Stimulated activated CD8-positive, alpha-beta memory T cell treated with anti-CD3 and anti-CD28 coated beads, Interleukin-7, amount 100 ng/mL, for 24 hours (primary cell): ENCODE results near the gene MST1R.
A peak's percentile ranks its signal among the peaks of the same experiment; 100 is the strongest.

Experiments used
- DNase-seq: peaks from one replicate; pipeline ENCODE4 v3.0.0-alpha.2; 2020; ENCODE audit warnings: low read depth

MST1R gene

DNA sequence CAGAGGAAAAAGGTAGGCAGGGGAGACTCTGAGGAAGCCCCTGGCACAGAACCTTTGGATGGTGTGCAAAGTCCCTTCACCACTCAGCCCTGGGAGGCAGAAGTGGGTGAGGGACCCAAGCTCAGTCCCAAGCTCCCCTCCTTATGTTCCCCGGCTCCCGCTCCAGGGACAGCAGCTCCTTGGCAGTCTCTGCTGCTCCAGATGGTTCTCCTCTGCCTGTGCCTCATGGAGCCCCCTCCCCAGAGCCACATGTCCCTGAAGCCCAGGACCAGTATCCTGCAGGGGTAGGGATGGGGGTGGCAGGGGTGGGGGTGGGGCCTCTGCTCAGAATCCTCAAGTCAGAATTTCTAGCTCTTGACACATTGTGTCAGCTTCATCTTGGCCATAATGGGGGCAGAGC, 26.0 kb downstream of the MST1R start:
- DNase-seq: no peak

DNA sequence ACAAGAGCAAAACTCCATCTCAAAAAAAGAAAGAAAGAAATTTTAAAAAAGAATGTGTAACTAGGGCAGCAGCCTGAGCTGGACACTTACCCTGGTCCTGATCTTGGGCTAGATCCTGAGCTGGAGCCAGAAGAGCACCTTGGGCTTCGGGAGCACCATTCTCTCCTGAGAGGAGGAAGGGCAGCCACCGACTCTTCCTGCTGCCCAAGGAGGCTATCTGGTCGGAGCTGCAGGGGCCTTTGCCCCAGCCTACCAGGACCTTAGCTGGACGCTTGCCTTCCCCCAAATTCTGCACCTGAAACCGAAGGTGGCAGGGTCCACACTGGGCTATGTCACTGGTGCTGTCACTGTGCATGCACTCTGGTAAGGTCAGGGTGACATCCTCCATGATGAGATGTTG, 27.1 kb downstream of the MST1R start:
- no peak for DNase-seq

DNA sequence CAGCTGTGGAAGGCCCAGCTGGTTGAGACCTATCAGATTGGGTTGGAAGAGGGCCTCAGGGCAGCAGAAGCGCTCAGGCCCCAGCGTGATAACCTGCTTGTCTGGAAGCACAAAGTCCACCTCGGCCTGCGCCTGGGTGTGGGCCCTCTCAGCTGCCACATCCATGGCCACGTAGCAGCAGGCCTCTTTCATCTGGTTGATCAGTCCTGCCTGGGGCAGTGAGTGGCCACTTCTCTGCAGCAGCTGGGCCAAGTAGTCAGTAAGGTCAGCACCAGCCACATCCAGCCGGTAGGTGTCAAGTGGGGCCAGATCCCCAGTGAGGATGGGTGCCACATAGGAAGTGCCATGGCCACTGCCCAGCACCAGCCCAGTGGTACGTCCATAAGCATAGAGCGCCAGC, 30.1 kb downstream of the MST1R start:
- no peak for DNase-seq

DNA sequence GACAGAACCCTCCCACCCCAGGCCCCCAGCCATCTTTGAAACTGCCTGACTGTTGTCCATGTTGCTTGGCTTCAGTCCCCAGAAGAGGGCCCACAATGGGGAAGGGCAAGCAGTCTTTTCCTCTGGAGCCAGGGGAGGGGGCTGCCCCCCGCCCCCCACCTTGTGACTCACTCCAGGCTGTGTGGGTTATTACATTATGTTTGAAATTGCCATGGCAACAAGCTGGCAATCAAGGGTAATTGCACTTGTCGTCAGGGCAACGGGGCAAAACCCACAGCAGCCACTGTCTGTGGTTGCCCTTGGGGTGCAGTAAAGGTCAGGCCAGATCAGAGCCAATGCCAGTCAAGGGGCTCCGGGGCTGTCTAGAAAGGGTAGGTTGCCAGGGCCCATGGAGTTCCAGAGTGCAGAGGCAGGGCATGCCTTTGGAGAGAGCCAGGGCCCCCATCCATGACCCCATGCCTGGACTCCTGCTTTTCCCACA, 30.8 kb downstream of the MST1R start:
- DNase-seq: no peak

DNA sequence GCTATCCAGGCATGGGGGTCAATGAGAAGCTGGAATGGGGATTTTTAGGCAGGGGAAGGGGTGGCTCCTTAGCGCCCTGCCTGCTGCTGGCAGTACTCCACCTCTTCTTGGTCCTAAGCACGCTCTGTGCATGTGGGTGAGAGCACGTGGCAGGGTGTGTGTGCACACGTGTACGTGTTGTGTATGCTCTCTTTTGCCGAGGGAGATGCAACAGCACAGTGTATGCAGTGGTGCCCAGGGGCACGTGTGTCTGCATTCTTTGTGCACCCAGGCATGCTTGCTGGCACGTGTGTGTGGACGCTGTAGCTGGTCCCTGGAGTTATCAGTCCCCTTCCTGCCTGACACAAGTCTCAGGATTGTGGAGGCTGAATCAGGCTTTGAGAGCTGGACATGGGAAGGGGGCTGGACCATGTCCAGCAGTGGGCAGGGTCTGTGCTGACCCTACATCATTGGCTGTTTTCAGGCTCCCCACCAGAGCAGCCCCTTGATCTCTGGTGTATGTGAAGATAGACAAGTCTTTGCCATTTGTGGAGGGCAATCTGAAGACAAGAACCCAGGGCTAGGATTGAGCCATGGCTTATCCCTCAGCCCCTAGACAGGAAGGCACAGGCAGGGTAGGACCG, 32.0 kb downstream of the MST1R start:
- no peak for DNase-seq

DNA sequence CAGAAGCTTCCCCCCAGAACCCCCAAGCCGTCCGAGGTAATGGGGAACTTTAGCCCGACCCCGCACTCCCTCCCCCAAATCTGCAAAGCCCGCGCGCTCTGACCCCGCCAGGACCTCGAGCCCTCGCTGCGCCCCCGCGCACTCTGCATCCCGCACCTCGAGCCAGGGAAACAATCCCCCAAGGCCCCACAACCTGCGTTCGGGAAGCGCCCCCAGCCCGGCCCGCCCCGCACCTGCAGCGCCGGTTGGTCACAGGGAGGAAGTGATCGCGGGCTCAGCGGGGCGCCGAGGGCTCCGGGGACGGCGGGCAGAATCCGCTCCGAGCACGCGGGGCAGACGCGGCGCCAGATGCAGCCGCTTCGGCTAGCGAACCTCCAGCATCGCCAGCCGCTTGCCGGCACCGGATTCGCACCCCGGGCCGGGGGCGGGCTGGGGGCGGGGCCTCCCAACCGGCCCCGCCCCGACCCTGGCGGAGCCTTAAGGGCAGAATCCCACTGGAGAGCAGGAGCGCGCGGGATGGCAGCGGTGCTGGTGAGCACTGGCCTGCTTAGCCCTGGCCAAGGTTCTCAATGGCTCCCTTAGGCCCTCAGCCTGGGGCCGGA, 34.0 kb downstream of the MST1R start, which contains the start of gene CAMKV:
Gene CAMKV, minus strand, starts transcription at position 382 of the 602 bp plus-strand sequence. CDS start 7,518 bp downstream, outside the sequence.
- no peak for DNase-seq

DNA sequence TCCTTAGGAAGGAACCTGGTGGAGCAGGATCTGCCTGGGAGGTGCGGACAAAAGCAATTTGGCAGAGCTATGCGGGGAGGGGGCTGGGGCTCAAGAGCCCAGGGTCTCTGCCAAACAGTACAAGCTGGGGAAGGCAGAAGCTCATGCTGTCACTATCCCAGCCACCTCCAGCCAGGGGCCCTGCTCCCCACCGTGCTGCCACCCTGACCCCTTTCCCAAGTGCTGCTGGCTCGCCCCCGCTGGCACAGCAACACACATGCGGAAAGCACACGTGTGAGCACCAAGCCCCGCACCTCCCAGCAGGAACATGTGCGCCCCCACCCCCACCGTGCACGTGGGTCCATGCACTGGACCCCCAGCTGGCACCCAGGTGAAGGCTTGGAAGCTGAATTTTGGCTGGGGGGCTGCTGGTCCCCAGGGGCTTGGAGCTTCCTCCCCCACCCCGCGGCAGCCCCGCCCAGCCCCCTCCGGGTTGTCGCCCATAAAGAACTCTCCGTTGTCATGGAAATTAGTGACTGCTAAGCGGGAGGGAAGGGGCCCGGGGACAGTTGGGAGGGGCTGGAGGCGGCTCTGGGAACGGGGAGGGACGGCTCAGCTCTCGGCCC, 34.7 kb downstream of the MST1R start:
- no peak for DNase-seq

DNA sequence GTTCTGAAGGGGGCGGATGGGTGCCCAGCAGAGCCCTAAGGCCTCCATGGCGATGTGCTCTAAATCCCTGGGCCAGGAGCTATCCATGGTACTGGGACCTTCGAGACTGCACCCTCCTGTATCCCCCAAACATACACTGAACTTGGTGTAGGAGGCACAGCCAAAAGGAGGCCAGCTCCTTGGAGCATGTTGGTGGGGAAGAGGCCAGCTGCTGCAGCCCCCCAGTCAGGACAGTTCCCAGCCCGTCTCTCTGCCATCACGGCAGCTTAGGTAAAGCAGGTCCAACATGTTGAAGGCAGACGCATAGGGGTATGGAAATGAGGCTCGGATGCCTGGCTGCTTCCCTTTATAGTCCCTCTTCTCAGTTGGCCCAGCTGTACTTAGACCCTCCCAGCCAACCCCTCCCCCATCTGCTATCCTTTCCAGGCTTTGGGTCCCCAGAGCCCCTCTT, 35.8 kb downstream of the MST1R start:
- DNase-seq: no peak

DNA sequence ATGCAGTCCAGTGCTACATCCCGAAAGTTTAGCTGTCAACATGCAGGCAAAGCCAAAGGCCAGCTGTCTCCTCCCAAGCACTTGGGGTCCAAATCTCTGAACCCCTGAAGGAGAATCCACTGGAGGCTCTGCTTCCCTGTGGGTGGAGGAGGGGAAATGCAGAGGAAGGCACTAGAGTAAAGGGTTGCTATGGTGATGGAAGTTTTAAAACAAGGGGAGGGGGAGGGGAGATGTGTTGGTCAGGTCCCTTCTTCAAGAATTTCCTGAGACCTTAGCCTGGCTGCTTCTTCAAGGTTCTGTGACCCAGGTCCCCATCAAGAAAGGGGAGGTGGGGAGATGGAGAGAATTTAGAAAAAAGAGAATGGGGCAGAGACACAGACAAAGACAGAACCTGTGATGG, 36.3 kb downstream of the MST1R start:
- no peak for DNase-seq

DNA sequence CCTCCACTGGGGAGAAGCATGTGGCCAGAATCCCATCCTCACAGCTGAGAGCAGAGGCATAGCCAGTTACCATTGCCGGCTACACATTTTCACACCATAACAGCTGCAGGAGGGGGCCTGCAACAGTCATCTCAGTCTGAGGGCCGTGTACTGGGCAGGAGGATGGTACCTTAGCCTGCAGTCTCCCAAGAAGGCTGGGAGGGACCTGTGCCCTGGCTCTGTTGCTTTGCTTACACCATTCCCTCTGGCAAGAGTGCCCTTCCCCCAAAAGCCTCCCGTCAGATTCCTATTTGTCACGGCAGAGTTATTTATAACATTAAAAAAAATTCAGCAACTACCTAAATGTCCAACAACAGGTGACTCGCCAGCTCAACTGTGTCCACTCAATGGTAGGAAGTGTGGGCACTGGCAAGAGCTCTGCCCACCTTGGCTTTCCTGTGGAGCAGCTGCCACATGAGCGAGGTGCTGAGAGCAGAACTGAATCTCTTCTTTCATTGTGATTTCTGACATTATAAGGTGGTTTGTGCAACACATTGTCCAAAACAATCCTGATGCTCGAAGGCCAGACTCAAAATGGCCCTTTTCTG, 38.4 kb downstream of the MST1R start:
- DNase-seq: no peak

DNA sequence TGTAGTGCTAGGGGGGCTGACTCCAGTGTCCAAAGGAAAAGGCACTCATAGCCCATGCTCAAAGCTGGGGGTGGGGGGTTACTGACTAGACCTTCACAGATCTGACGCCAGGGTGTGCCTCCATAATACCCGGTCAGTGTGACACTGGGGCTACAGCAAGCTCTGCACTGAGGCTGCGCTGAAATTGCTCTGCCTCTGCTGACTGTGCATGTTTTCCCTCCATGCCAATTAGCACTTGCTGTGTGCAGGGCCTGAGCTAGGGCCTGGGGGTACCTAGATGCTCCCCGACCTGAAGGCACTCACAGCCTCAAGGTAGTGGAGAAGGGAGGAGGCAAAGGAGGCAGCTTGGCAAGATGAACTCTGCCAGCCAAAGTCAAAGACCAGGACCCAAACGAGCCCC, 39.2 kb downstream of the MST1R start:
- no peak for DNase-seq

DNA sequence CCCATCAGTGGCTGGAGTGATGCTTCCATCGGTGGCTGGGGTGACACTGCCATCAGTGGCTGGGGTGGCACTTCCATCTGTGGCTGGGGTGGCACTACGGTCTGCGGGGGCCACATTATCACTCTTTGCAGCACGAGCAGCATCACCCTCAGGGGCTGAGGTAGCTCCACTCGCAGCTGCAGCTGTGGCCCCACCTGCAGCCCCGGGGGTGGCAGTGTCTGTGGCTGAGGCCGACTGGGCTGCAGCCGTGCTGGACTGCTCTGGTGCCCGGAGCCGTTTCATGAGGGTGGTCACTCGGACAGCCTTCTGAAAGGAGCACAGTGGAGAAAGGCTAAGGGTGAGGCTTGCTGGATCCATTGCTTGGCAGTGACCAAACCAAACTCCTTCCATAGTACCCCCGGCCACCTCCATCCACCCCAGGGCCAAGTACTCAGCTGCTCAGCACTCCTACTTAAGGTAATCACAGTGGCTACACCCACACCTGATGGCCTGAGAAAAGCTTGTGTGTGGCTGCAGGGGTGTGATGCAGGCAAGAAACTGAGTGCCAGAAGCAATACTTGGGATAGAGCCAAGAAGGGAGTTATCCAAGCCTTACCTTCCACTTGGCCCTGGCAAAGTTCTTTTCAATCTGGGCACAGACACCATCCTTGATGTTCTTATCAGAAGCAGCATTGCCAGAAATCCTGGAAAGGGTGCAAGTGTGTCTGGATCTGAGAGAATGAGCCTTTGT, 43.9 kb downstream of the MST1R start:
- DNase-seq: no peak

DNA sequence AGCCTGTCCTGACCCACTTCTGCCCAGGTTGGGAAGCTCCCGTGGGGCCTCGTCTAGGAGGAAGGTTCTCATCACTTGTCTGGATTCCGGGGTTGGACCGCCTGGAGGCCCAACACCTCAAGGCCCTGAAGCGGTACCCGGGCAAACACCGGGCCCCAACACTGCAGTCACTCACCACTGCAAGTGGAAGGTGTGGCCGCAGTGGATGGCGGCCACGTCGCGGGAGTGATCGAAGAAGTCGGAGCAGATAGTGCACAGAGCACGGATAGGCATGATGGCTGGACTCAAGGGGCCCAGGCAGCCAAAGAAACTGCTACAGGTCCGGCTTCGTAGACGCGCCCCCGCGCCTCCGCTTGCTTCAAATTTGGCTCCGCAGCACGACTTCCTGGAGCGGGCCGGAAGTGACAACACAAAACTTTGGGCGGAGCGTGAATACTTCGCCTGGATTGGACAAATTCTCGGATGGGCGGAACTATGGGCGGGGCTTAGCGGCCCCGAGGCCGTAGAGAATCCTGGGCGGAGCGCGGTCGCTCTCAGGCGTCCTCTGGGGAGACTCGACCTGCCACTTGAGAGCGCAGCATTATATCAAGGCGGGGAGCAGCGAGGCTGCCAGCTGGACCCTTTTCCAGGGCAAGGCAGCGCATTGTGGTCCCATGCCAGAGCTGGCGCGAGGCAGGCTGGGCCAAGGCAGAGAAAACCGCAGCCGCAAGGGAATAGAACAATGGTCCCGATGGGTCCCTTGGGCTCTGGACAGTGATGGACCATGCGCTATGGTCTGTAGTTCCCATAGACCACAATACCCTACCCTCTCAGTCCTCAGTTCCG, 47.3 kb downstream of the MST1R start, which contains the start of gene TRAIP:
Gene TRAIP, minus strand, starts transcription at position 384 of the 825 bp plus-strand sequence. Its CDS starts 111 bp downstream, at position 273.
- peak; percentile 87 for DNase-seq

DNA sequence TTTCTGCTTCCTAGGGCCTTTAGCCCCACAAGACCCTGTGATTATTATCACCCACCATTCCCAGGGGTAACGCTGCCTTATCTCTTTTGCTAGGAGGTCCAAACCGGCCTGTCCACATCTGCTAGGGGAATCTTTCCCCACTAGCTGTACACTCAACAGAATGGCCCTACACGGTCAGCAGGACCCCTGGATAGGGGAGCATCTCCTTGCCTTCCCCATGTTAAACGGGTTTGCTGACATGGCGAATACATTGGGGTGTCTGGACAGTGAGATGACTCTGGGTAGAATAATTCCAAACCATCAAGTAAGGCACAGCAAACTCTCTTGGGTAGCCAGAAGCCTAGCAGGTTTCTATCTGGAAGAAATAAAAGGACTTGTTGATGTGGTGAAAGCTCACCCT, 48.0 kb downstream of the MST1R start:
- DNase-seq: no peak

DNA sequence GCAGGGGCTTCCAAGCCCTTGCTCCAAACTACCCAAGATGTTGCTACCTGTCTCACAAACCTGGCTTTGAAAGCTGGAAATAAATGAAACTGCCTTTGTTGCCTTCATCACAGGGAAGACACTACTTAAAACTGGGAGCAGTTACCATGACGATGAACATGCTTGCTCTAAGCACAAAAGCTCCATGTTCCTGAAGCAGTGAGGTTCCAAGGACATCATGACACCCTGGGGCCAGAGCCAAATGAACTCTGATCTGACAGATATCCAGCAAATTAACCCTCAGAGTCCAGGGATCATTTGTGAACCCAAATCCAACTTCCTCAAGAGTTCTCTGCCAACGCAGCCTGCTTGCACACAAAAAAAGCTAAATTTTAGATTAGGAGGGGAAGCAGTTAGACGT, 58.0 kb downstream of the MST1R start:
- DNase-seq: no peak

DNA sequence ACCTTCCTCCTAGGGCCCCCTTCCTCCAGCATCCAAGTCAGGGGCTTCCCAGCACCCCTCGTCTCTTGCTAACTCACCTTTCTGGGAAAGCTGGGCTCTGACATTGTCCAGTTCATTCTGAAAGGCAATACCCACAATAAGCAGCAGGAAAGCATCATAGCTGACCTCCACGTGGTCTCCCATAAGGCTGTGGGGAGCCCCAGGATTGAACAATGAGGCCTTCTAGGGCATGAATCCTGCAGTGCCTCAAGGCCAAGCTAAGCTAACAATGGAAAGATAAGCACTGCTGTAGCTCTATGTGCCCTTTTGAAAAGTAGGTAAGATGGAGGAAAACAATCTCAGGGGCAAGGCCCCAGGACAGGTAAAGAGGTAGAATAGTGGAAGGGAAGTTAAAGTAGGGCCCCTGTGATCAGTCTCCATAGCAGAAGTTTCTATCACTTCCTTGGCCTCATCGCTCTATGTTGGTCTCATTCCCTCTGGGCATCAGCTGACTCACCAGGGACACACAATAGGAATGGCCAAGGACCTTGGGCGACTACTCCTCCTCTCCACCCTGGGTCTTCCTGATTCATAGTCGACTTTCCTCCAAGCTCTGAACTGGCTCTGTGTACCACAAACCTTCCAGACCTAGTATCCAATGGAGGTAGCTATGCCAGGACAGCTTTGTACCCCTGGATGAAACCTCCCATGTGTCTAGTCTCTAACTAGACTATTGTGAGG, 59.0 kb downstream of the MST1R start:
- no peak for DNase-seq

DNA sequence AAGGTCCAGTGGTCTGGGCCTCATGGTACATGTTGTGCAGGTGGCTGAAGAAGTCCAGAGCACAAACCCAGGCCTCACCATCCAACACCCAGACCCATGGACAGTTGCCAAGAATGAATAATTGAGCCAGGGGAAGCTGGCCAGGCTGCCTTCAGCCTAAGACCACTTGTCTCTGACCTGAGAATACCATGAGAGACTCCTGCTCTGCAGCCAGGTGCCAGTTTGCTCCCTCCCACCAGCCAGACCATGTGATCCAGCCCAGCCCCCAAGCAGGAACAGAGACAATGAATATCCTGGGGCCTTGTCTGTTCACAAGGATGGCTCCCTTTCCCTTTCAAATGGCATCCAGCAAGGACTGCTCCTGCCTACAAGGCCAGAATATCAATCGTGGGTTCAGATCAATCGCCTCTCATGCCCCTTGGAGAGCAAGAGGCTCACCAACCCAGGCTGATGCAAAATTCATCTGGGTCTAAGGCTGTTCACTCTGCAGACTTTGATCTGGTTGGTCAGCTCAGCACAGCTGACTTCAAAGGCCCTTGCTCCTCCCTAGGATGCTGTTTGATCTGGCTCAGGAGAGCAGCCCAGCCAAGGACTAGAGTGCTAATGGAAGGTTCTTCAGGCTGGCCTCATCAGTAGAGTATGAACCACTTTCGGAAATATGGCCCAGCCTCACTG, 60.7 kb downstream of the MST1R start:
- DNase-seq: no peak

DNA sequence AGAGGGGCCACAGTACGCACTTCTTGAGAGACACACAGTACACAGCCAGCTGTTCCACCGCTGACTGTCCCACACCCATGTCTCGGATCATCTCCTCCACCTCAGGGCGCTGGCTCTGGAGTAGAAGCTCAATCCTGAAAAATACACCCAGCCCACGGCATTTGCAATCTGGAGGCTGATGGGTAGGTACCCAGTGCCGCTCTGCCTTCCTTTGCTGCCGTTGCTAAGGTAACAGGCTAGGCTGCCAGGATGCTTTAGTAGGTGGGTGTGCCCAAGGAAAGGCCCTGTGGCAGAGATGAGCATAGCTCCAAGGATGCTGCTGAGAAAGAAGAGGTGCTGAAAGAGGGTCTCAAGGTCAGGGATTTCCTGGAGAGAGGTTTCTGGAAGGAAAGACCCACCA, 61.9 kb downstream of the MST1R start:
- DNase-seq: no peak

DNA sequence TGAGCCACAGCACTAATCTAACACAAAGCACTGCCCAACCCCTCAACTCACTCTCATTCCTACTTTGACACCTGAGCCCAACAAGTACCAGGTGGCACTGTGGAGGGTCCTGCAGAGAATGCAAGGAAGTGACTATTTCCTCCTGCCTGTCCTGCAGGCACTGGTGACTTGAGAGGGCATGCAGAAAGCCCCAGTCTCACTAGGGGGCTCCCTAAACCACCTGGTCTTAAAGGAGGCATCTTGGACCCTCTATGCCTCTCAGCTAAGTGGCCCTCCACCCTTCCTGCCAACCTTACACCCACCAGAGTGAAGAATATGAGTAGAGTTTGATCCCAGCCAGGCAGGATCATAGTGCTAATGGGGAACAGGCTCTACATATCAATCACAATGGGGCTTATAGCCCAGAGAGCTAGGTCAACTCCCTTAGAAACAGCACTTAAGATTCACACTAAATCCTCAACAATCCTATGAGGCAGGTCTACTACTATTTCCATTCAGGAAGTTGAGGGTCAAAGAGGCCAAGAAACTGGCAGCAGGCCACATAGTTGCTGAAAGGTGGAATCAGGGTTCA, 62.5 kb downstream of the MST1R start:
- no peak for DNase-seq

DNA sequence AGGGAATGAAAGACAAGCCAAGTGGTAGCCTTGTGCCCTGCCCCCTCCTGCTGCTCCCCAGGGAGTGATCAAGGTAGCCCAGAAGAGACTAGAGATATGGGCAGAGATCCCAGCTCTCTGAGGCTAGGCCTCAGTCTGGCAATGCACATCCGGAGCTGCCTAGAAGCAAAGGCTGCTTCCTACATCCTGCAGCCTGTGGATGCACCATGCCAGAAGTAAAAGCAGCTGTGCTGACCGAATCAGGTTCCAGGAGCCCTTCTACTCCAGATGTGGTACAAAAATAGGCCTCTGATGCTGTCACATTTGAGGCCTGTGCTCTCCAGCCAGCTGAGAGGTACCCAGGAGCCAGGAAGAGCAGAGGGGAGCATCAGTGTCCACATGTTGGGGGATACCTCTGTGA, 63.3 kb downstream of the MST1R start:
- DNase-seq: no peak
